ENCODE measurements around the gene MOV10L1. TPM values are rescaled to one million over a fixed set of nuclear protein-coding genes. Genes with fewer than 3 reads are reported as not detected.

The MOV10L1 gene
- polyA plus RNA-seq, 3 donors, result 0.58 to 1.3 (median 0.78) TPM

GRCh38 chr22:50088096-50088495, 1.7 kb upstream of the MOV10L1 start:
- no peak for DNase-seq (ENCODE audit: extremely low read depth in 1 of 11, low read depth in 9 of 11, low spot score in 4 of 11)

GRCh38 chr22:50089231-50089630, 575 bp upstream of the MOV10L1 start:
- DNase-seq (ENCODE audit: extremely low read depth in 1 of 11, low read depth in 9 of 11, low spot score in 4 of 11), result no peak

- no peak for DNase-seq (ENCODE audit: extremely low read depth in 1 of 11, low read depth in 9 of 11, low spot score in 4 of 11)
These were observed 557 bp downstream of the MOV10L1 start for GRCh38 chr22:50090412-50090714.

GRCh38 chr22:50091092-50091768, 1.4 kb downstream of the MOV10L1 start:
- DNase-seq (ENCODE audit: extremely low read depth in 1 of 11, low read depth in 9 of 11, low spot score in 4 of 11), result no peak

GRCh38 chr22:50092342-50092741, 2.5 kb downstream of the MOV10L1 start:
- DNase-seq (ENCODE audit: extremely low read depth in 1 of 11, low read depth in 9 of 11, low spot score in 4 of 11), result no peak

GRCh38 chr22:50098052-50098451, 8.2 kb downstream of the MOV10L1 start:
- DNase-seq (ENCODE audit: extremely low read depth in 1 of 11, low read depth in 9 of 11, low spot score in 4 of 11), result no peak

GRCh38 chr22:50101870-50102565, 12.2 kb downstream of the MOV10L1 start:
- DNase-seq (ENCODE audit: extremely low read depth in 1 of 11, low read depth in 9 of 11, low spot score in 4 of 11), result no peak

GRCh38 chr22:50102946-50103345, 13.1 kb downstream of the MOV10L1 start:
- DNase-seq (ENCODE audit: extremely low read depth in 1 of 11, low read depth in 9 of 11, low spot score in 4 of 11), result no peak

GRCh38 chr22:50104141-50104544, 14.3 kb downstream of the MOV10L1 start:
- no peak for DNase-seq (ENCODE audit: extremely low read depth in 1 of 11, low read depth in 9 of 11, low spot score in 4 of 11)

GRCh38 chr22:50105208-50106100, 15.6 kb downstream of the MOV10L1 start:
- peak in 4 of 11 donors; percentile 33 to 43 (median 40) for DNase-seq (ENCODE audit: extremely low read depth in 1 of 11, low read depth in 9 of 11, low spot score in 4 of 11)

- DNase-seq (ENCODE audit: extremely low read depth in 1 of 11, low read depth in 9 of 11, low spot score in 4 of 11), result no peak
These were observed 17.7 kb downstream of the MOV10L1 start for GRCh38 chr22:50107529-50107928.

GRCh38 chr22:50111056-50111455, 21.2 kb downstream of the MOV10L1 start:
- DNase-seq (ENCODE audit: extremely low read depth in 1 of 11, low read depth in 9 of 11, low spot score in 4 of 11), result no peak

GRCh38 chr22:50112151-50113118, 22.6 kb downstream of the MOV10L1 start:
- no peak for DNase-seq (ENCODE audit: extremely low read depth in 1 of 11, low read depth in 9 of 11, low spot score in 4 of 11)

GRCh38 chr22:50114221-50115021, 24.6 kb downstream of the MOV10L1 start:
- no peak for DNase-seq (ENCODE audit: extremely low read depth in 1 of 11, low read depth in 9 of 11, low spot score in 4 of 11)

- no peak for DNase-seq (ENCODE audit: extremely low read depth in 1 of 11, low read depth in 9 of 11, low spot score in 4 of 11)
These were observed 25.9 kb downstream of the MOV10L1 start for GRCh38 chr22:50115693-50116092.

- no peak for DNase-seq (ENCODE audit: extremely low read depth in 1 of 11, low read depth in 9 of 11, low spot score in 4 of 11)
These were observed 27.5 kb downstream of the MOV10L1 start for GRCh38 chr22:50117168-50117762.

- DNase-seq (ENCODE audit: extremely low read depth in 1 of 11, low read depth in 9 of 11, low spot score in 4 of 11), result no peak
These were observed 28.3 kb downstream of the MOV10L1 start for GRCh38 chr22:50118129-50118528.
